ENCODE results near the gene PICK1.
"Not testable (repeated sequence)": the region's sequence is repeated elsewhere in the genome, so short reads cannot be mapped to it uniquely, and the experiment has no call there.

Gene PICK1

GRCh38 chr22:38031491-38031890 lies 25.7 kb upstream of the PICK1 start:
- DNase-seq, result no peak

- DNase-seq, result no peak
These were observed 24.3 kb upstream of the PICK1 start for GRCh38 chr22:38032681-38033521.

- no peak for DNase-seq
These were observed 23.5 kb upstream of the PICK1 start for GRCh38 chr22:38033522-38034277.

- DNase-seq, result no peak
These were observed 22.8 kb upstream of the PICK1 start for GRCh38 chr22:38034278-38034882.

GRCh38 chr22:38034884-38035529 lies 22.2 kb upstream of the PICK1 start:
- DNase-seq, result no peak

- no peak for DNase-seq
These were observed 21.7 kb upstream of the PICK1 start for GRCh38 chr22:38035530-38035885.

- DNase-seq, result no peak
These were observed 20.7 kb upstream of the PICK1 start for GRCh38 chr22:38036392-38037062.

- not testable (repeated sequence) for DNase-seq
These were observed 19.6 kb upstream of the PICK1 start for GRCh38 chr22:38037367-38038150.

GRCh38 chr22:38038426-38038825 lies 18.8 kb upstream of the PICK1 start:
- no peak for DNase-seq

GRCh38 chr22:38038890-38039812 lies 18.1 kb upstream of the PICK1 start:
- no peak for DNase-seq

GRCh38 chr22:38040953-38041759 lies 16.0 kb upstream of the PICK1 start:
- no peak for DNase-seq

GRCh38 chr22:38041760-38042487 lies 15.3 kb upstream of the PICK1 start:
- DNase-seq, result no peak

- no peak for DNase-seq
These were observed 14.8 kb upstream of the PICK1 start for GRCh38 chr22:38042488-38042790.

- DNase-seq, result no peak
These were observed 13.8 kb upstream of the PICK1 start for GRCh38 chr22:38043151-38044039.

- no peak for DNase-seq
These were observed 11.0 kb upstream of the PICK1 start for GRCh38 chr22:38046070-38046748.

GRCh38 chr22:38049812-38050619 lies 7.2 kb upstream of the PICK1 start:
- no peak for DNase-seq

- DNase-seq, result no peak
These were observed 6.5 kb upstream of the PICK1 start for GRCh38 chr22:38050720-38051119.

All from activated naive CD4-positive, alpha-beta T cell treated with anti-CD3 and anti-CD28 coated beads, Interleukin-2, amount 50 U/mL, for 16 hours (primary cell).